ENCODE measurements around the gene SLC22A14.

SLC22A14 gene

DNA sequence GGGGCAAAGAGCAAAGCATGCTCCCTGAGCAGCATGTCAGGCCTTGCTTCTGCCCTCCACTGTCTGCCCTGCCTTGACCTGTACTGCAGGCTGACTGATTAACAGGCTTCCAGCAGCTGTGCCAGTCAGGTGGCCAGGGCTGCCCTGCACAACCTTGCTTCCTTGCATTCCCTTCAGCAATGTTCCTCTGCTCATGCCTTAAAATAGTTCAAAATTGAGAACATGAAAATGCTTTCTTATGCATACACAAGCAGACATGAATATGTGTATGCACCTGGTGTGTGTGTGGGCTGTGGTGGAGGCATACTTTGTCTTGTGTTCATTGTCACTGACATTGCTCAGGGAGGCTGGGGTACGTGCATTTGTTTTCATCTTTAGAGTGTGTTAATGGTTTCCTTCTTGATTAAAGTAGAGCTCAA is 17.7 kb upstream of the SLC22A14 start:
- H3K4me3 ChIP-seq (replicated peaks in 1 of 2; ENCODE audit: low read depth in 2 of 2, low read length in 2 of 2), result no peak overlapping the region
- TF ChIP-seq, protein P1, sequence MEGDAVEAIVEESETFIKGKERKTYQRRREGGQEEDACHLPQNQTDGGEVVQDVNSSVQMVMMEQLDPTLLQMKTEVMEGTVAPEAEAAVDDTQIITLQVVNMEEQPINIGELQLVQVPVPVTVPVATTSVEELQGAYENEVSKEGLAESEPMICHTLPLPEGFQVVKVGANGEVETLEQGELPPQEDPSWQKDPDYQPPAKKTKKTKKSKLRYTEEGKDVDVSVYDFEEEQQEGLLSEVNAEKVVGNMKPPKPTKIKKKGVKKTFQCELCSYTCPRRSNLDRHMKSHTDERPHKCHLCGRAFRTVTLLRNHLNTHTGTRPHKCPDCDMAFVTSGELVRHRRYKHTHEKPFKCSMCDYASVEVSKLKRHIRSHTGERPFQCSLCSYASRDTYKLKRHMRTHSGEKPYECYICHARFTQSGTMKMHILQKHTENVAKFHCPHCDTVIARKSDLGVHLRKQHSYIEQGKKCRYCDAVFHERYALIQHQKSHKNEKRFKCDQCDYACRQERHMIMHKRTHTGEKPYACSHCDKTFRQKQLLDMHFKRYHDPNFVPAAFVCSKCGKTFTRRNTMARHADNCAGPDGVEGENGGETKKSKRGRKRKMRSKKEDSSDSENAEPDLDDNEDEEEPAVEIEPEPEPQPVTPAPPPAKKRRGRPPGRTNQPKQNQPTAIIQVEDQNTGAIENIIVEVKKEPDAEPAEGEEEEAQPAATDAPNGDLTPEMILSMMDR (IDR thresholded peaks at IDR 0.05; ENCODE audit: low read depth, low read length), result no peak
- no peak for DNase-seq (ENCODE audit: low read depth in 2 of 2)

GRCh38 chr3:38264779-38265178 is 17.3 kb upstream of the SLC22A14 start:
- TF ChIP-seq, protein P1 (IDR thresholded peaks at IDR 0.05; ENCODE audit: low read depth, low read length), result no peak
- H3K4me3 ChIP-seq (replicated peaks in 1 of 2; ENCODE audit: low read depth in 2 of 2, low read length in 2 of 2), result no peak overlapping the region
- DNase-seq (ENCODE audit: low read depth in 2 of 2), result no peak

- TF ChIP-seq, protein P1 (IDR thresholded peaks at IDR 0.05; ENCODE audit: low read depth, low read length), result no peak
- H3K4me3 ChIP-seq (replicated peaks in 1 of 2; ENCODE audit: low read depth in 2 of 2, low read length in 2 of 2), result no peak within 1 kb of the TSS
- DNase-seq (ENCODE audit: low read depth in 2 of 2), result no peak
These were observed 16.3 kb upstream of the SLC22A14 start, which contains the start of gene SLC22A13 for GRCh38 chr3:38265604-38266307. Gene SLC22A13 (plus strand): TSS chr3:38265812. CDS start chr3:38265861, 49 bp downstream.

DNA sequence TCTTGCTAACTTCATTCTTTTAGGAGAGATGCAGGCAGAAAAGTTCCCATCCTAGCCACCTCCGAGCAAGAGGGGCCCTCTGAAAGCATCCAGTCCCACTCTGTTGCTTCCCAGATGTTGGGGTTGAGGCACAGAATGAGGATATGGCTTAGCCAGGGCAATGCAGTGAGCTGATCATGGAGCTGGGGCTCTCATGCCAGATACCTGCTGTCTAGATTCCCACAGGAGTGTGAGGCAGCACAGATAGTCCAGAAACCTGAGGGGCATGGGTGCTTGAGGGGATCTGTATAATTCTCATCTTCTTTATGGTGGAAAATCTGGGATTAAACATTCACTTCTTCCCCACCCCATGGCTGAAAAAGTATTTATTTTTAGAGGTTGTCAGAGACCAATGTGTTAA is 15.3 kb upstream of the SLC22A14 start:
- no peak overlapping the region for H3K4me3 ChIP-seq (replicated peaks in 1 of 2; ENCODE audit: low read depth in 2 of 2, low read length in 2 of 2)
- DNase-seq (ENCODE audit: low read depth in 2 of 2), result no peak
- TF ChIP-seq, protein P1 (IDR thresholded peaks at IDR 0.05; ENCODE audit: low read depth, low read length), result no peak

DNA sequence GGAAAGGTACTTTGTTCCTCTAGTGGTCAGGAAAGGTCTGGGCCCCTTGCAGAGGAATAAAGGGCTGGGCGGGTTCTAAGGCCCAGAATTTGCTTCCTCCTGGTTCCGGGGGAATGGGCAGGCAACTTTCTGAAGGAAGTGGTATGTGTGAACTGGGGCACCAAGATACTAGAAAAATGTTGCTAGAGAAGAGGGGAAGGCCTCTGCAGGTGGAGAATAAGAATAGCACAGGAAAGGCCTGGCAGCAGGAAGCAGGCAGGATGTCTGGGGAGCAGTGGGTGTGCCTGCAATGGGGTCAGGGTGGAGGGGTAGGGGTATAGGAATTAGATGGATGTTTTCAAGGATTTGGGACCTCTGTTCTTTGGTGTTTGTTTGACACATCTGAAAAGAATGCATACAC is 14.4 kb upstream of the SLC22A14 start:
- TF ChIP-seq, protein P1 (IDR thresholded peaks at IDR 0.05; ENCODE audit: low read depth, low read length), result no peak
- DNase-seq (ENCODE audit: low read depth in 2 of 2), result no peak
- no peak overlapping the region for H3K4me3 ChIP-seq (replicated peaks in 1 of 2; ENCODE audit: low read depth in 2 of 2, low read length in 2 of 2)

DNA sequence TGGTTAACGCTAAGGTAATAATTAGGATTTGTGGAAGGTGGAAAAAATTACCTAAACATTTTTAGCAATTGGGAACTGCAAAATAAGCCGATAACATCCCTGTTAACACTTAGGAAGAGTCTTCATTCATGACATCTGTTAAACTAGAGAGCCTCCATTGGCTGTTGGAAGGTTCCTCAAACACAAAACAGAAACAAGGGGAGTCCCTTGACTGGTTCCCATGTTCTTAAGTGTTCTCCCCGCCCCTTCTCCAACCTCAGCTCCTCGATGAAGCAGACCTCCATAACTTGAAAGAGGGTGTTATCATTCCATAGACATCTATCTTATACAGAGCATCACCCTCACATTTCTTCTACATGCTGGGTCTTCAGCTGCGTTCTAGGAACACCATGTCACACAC is 14.0 kb upstream of the SLC22A14 start:
- H3K4me3 ChIP-seq (replicated peaks in 1 of 2; ENCODE audit: low read depth in 2 of 2, low read length in 2 of 2), result no peak overlapping the region
- DNase-seq (ENCODE audit: low read depth in 2 of 2), result no peak
- TF ChIP-seq, protein P1 (IDR thresholded peaks at IDR 0.05; ENCODE audit: low read depth, low read length), result no peak

GRCh38 chr3:38268522-38268921 is 13.6 kb upstream of the SLC22A14 start:
- TF ChIP-seq, protein P1 (IDR thresholded peaks at IDR 0.05; ENCODE audit: low read depth, low read length), result no peak
- no peak overlapping the region for H3K4me3 ChIP-seq (replicated peaks in 1 of 2; ENCODE audit: low read depth in 2 of 2, low read length in 2 of 2)
- DNase-seq (ENCODE audit: low read depth in 2 of 2), result no peak
